Cardiac muscle cell (in vitro differentiated cells and primary cell): ENCODE results near the gene SLCO1C1. TPM values are rescaled to one million over a fixed set of nuclear protein-coding genes. Genes with fewer than 3 reads are reported as not detected.

ENCODE experiments used
- DNase-seq, 2 donors: peaks; one replicate each; pipeline versions ENCODE4 v3.0.0 to v3.0.0-alpha.2; 2010 to 2017; ENCODE audit warnings: low read depth in 1 of 2, low spot score in 1 of 2
- H3K27ac ChIP-seq: fragments of 200-600 bp; sonication (generic); 2 replicates; pipeline ENCODE4 v1.5.1; 2016
- H3K27me3 ChIP-seq: fragments of 200-600 bp; sonication (generic); 2 replicates; pipeline ENCODE4 v1.6.0; 2016; ENCODE audit warnings: control low read depth
- H3K36me3 ChIP-seq: fragments of 200-600 bp; sonication (generic); 2 replicates; pipeline ENCODE4 v1.5.1; 2016; ENCODE audit warnings: control low read depth
- H3K4me1 ChIP-seq: fragments of 200-600 bp; sonication (generic); 2 replicates; pipeline ENCODE4 v1.8.1; 2017; ENCODE audit warnings: low read depth, mild to moderate bottlenecking, mixed run types
- H3K4me3 ChIP-seq: fragments of 200-600 bp; sonication (generic); 2 replicates; pipeline ENCODE4 v1.5.1; 2016; ENCODE audit warnings: mild to moderate bottlenecking
- H3K9me3 ChIP-seq: fragments of 200-600 bp; sonication (generic); 2 replicates; pipeline ENCODE4 v1.5.1; 2017; ENCODE audit warnings: low read depth, mild to moderate bottlenecking, control low read depth
- polyA plus RNA-seq: library from polyadenylated mRNA; unstranded; fragments of >200 nt; fragmentation: Nextera tagmentation; extraction: Ambion mirVana; gene quantifications from 2 replicates; pipeline ENCODE4 v1.2.1, GENCODE V29; 2016
- total RNA-seq: library from RNA; depleted of rRNA; stranded (reverse); fragments of >200 nt; gene quantifications from 2 replicates; pipeline ENCODE4 v1.2.3, GENCODE V29; 2016
- TF ChIP-seq, protein P1 (sequence below): IDR thresholded peaks from 2 replicates; pipeline ENCODE4 v1.5.1; 2012; ENCODE audit warnings: low read depth, mild to moderate bottlenecking, low read length

Gene SLCO1C1
- total and polyA plus RNA-seq, 2 experiments from 2014 or later, result 0.37 TPM; not detected in 1

DNA sequence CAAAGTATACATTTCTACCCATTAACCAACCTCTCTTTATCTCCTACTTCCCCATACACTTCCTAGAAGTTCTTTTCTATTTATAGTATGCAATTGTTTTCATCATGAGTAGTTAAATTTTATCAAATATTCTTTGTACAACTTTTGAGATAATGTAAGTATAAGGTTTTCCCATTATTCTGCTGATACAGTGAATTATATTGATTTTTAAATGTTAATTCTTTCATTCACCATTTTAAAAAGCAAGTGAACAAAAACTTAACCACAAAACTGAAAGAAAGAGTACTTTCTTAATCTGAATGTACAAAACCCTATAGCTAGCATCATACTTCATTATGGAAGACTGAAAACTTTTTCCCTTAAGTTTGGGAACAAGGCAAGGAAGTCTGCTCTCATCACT, 105.9 kb downstream of the SLCO1C1 start:
- H3K9me3 ChIP-seq, result no peaks in the 10 kb centered on the region
- no peaks in the 10 kb centered on the region for H3K27me3 ChIP-seq
- no peak for DNase-seq
- TF ChIP-seq, protein P1, sequence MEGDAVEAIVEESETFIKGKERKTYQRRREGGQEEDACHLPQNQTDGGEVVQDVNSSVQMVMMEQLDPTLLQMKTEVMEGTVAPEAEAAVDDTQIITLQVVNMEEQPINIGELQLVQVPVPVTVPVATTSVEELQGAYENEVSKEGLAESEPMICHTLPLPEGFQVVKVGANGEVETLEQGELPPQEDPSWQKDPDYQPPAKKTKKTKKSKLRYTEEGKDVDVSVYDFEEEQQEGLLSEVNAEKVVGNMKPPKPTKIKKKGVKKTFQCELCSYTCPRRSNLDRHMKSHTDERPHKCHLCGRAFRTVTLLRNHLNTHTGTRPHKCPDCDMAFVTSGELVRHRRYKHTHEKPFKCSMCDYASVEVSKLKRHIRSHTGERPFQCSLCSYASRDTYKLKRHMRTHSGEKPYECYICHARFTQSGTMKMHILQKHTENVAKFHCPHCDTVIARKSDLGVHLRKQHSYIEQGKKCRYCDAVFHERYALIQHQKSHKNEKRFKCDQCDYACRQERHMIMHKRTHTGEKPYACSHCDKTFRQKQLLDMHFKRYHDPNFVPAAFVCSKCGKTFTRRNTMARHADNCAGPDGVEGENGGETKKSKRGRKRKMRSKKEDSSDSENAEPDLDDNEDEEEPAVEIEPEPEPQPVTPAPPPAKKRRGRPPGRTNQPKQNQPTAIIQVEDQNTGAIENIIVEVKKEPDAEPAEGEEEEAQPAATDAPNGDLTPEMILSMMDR, result no peak
- H3K27ac ChIP-seq, result no peak overlapping the region
- H3K36me3 ChIP-seq, result no peaks in the 10 kb centered on the region
- no peaks in the 10 kb centered on the region for H3K4me1 ChIP-seq
- H3K4me3 ChIP-seq, result no peak overlapping the region

Other genes starting within 250 kb of the SLCO1C1 start
- gene SLCO1B3, start 115.4 kb downstream of the SLCO1C1 start, total RNA-seq, result not detected in 2 replicates
- not detected in 2 replicates for gene SLCO1B3, start 115.4 kb downstream of the SLCO1C1 start, polyA plus RNA-seq